ENCODE measurements around the gene WNT5A.
"Not testable (repeated sequence)": the region's sequence is repeated elsewhere in the genome, so short reads cannot be mapped to it uniquely, and the experiment has no call there.

Gene WNT5A

GRCh38 chr3:55505102-55505501, 18.0 kb upstream of the WNT5A start:
- DNase-seq: not testable (repeated sequence)

GRCh38 chr3:55501905-55502304, 14.8 kb upstream of the WNT5A start:
- no peak for DNase-seq

GRCh38 chr3:55500555-55501330, 13.6 kb upstream of the WNT5A start:
- DNase-seq: no peak

- DNase-seq: no peak
These were observed 11.4 kb upstream of the WNT5A start for GRCh38 chr3:55498520-55498919.

GRCh38 chr3:55497250-55497649, 10.1 kb upstream of the WNT5A start:
- DNase-seq: no peak

- no peak for DNase-seq
These were observed 7.9 kb upstream of the WNT5A start for GRCh38 chr3:55494976-55495375.

- DNase-seq: no peak
These were observed 5.9 kb upstream of the WNT5A start for GRCh38 chr3:55492976-55493375.

- no peak for DNase-seq
These were observed 4.2 kb upstream of the WNT5A start for GRCh38 chr3:55491296-55491816.

GRCh38 chr3:55490276-55490913, 3.3 kb upstream of the WNT5A start:
- no peak for DNase-seq

GRCh38 chr3:55489798-55490132, 2.7 kb upstream of the WNT5A start:
- DNase-seq: no peak

GRCh38 chr3:55488398-55489055, 1.4 kb upstream of the WNT5A start:
- no peak for DNase-seq

- DNase-seq: no peak
These were observed 505 bp upstream of the WNT5A start for GRCh38 chr3:55487381-55488241.

GRCh38 chr3:55486101-55486856, 827 bp downstream of the WNT5A start:
- DNase-seq: no peak

GRCh38 chr3:55484801-55485791, 2.0 kb downstream of the WNT5A start:
- no peak for DNase-seq

GRCh38 chr3:55484191-55484689, 2.9 kb downstream of the WNT5A start:
- DNase-seq: no peak

- no peak for DNase-seq
These were observed 3.7 kb downstream of the WNT5A start for GRCh38 chr3:55483196-55484095.

GRCh38 chr3:55482496-55483195, 4.5 kb downstream of the WNT5A start:
- no peak for DNase-seq

GRCh38 chr3:55481744-55482495, 5.2 kb downstream of the WNT5A start:
- DNase-seq: no peak
